PC-9 (cell line): ENCODE data around the gene FBLIM1. TPM values are rescaled to one million over a fixed set of nuclear protein-coding genes. Genes with fewer than 3 reads are reported as not detected.

Source experiments
- BruUV-seq: library from RNA; stranded (reverse); fragments of 400-500 nt; replicated peaks from 2 replicates; lab custom pipeline; 2021; lab: Mats Ljungman, UMichigan
- CTCF ChIA-PET: fragments of 300-600 bp; sonication (Branson Sonifier 250); formaldehyde crosslinking; loops from one replicate; lab custom pipeline; 2022; ENCODE audit warnings: antibody characterized with exemption; lab: Charles Lee
- POLR2A ChIA-PET: fragments of 300-600 bp; sonication (Branson Sonifier 250); formaldehyde crosslinking; loops from one replicate; lab custom pipeline; 2022; ENCODE audit warnings: antibody characterized with exemption; ENCODE audit not compliant: unreplicated experiment; lab: Charles Lee
- DNase-seq, 2 experiments: peaks; one replicate each; pipeline versions ENCODE4 v3.0.0 to v3.0.0-alpha.2; 2015 to 2022; ENCODE audit warnings: mixed read lengths in 1 of 2
- H2AFZ ChIP-seq: fragments of 200-600 bp; sonication (generic); 2 replicates; pipeline ENCODE4 v1.8.1; 2017; ENCODE audit warnings: antibody characterized with exemption
- H3F3A ChIP-seq: fragments of 200-600 bp; sonication (generic); 2 replicates; pipeline ENCODE4 v1.8.1; 2017; ENCODE audit warnings: antibody characterized with exemption, mild to moderate bottlenecking, low read depth; ENCODE audit not compliant: insufficient read depth
- H3K27ac ChIP-seq: fragments of 200-600 bp; sonication (generic); 2 replicates; pipeline ENCODE4 v1.6.1; 2016; ENCODE audit warnings: mixed run types
- H3K27me3 ChIP-seq: fragments of 200-600 bp; sonication (generic); 2 replicates; pipeline ENCODE4 v1.6.1; 2016; ENCODE audit warnings: low read depth, mixed run types; ENCODE audit not compliant: insufficient read depth
- H3K36me3 ChIP-seq: fragments of 200-600 bp; sonication (generic); 2 replicates; pipeline ENCODE4 v1.6.1; 2016; ENCODE audit warnings: low read depth, mixed run types
- H3K4me1 ChIP-seq: fragments of 200-600 bp; sonication (generic); replicated peaks from 2 replicates; pipeline ENCODE4 v1.6.1; 2016; ENCODE audit warnings: mixed run types; ENCODE audit not compliant: insufficient read depth
- H3K4me2 ChIP-seq: fragments of 200-600 bp; sonication (generic); 2 replicates; pipeline ENCODE4 v1.6.1; 2017; ENCODE audit warnings: mixed run types
- H3K4me3 ChIP-seq: fragments of 200-600 bp; sonication (generic); 2 replicates; pipeline ENCODE4 v1.6.1; 2016; ENCODE audit warnings: mixed run types
- H3K79me2 ChIP-seq: fragments of 200-600 bp; sonication (generic); 2 replicates; pipeline ENCODE4 v1.6.1; 2017; ENCODE audit warnings: low read depth, mixed run types
- H3K9me2 ChIP-seq: fragments of 200-600 bp; sonication (generic); 2 replicates; pipeline ENCODE4 v1.8.1; 2017; ENCODE audit warnings: mild to moderate bottlenecking; ENCODE audit not compliant: insufficient read depth
- H3K9me3 ChIP-seq: fragments of 200-600 bp; sonication (generic); 2 replicates; pipeline ENCODE4 v1.8.1; 2016; ENCODE audit warnings: low read depth; ENCODE audit not compliant: insufficient read depth
- H4K20me1 ChIP-seq: fragments of 200-600 bp; sonication (generic); 2 replicates; pipeline ENCODE4 v1.8.1; 2017; ENCODE audit not compliant: insufficient read depth
- CTCF ChIP-seq: fragments of 200-600 bp; sonication (generic); conservative IDR thresholded peaks from 2 replicates; pipeline ENCODE4 v1.6.1; 2017; ENCODE audit warnings: mixed run types, antibody characterized with exemption, mild to moderate bottlenecking, moderate library complexity
- EZH2 ChIP-seq: fragments of 200-600 bp; sonication (generic); IDR thresholded peaks from 2 replicates; pipeline ENCODE4 v1.8.0; 2017; ENCODE audit warnings: antibody characterized with exemption, low read depth
- intact Hi-C: fragments of 100-400 bp; cut with micrococcal nuclease; formaldehyde crosslinking; loops from one replicate; pipeline ENCODE4 v1.10.0; 2022; ENCODE audit not compliant: unreplicated experiment
- total RNA-seq: library from RNA; stranded (reverse); gene quantifications from 2 replicates; pipeline ENCODE4 v1.2.3, GENCODE V29; 2021

Gene FBLIM1
- total RNA-seq, 1 experiment from 2014 or later = 57.2 TPM

DNA sequence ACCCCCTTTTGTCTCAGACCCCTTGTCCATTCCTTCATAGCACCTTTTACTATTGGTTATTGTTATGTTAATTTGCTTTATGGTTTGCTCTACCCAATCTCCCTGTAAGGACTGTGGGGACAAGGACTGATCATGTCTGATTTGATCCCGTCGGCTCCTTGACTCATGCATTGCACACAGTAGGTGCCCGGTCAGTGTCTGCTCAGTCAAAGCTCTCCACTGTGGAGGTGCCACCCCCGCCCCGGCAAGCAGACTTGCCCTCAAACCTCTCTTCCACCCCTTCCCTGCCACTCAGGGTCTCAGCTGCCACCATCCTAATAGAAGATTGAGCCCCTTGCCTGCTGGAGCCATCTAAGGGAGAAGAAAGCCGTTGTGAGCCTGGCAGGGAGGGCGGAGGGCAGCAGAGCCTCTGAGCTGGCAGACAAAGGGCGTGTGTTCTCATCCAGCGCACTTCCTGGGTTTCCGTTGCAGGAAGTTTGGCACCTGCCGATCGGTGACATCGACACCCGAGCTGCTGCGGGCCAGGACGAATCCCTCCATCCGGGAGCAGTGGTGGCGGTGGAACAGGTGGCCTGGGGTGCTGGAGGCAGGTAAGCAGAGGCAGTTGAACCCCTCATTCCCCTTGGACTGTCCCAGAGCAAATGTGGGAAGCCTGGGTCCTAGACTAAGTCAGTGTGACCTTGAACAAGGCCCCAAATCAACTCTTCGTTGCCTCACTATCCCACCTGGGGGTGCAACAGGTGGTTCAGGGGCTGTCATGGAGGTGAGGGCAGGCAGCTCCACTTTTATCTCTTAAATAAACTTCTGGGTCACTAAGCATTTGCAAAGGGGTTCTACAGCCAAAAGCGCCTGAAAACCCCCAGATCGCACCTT, 2.2 kb upstream of the FBLIM1 start:
- CTCF ChIA-PET = interaction anchor here (0.6 to 0.7 kb wide), 2 partner anchors 32 to 135 kb away, joined by 3 to 4 read pairs; no protein-coding TSS in a partner anchor
- peaks cover 11% of the 10 kb centered on the region; the same call in 1 of the 2 replicates for H3F3A ChIP-seq
- TF ChIP-seq EZH2 (no peak), CTCF (no peak)
- H3K9me2 ChIP-seq = no peaks in the 10 kb centered on the region
- H3K36me3 ChIP-seq = no peaks in the 10 kb centered on the region
- no peaks in the 10 kb centered on the region for H3K9me3 ChIP-seq
- H3K4me2 ChIP-seq = peak overlapping the region; percentile 53
- H3K4me1 ChIP-seq = peaks cover 12% of the 10 kb centered on the region
- H3K27me3 ChIP-seq = no peaks in the 10 kb centered on the region
- BruUV-seq = no TSS peak
- H2AFZ ChIP-seq = no peak overlapping the region
- intact Hi-C loops = no loop called here
- H3K79me2 ChIP-seq = peaks cover 13% of the 10 kb centered on the region
- POLR2A ChIA-PET = interaction anchor here (0.5 to 0.7 kb wide), 4 partner anchors 108 to 235 kb away, joined by 4 to 36 read pairs (median 5); no protein-coding TSS in a partner anchor
- H3K27ac ChIP-seq = no peak overlapping the region
- H4K20me1 ChIP-seq = no peaks in the 10 kb centered on the region
- peak; percentile 42 to 62 for DNase-seq
- peak overlapping the region; percentile 29; the same call in 1 of the 2 replicates for H3K4me3 ChIP-seq

DNA sequence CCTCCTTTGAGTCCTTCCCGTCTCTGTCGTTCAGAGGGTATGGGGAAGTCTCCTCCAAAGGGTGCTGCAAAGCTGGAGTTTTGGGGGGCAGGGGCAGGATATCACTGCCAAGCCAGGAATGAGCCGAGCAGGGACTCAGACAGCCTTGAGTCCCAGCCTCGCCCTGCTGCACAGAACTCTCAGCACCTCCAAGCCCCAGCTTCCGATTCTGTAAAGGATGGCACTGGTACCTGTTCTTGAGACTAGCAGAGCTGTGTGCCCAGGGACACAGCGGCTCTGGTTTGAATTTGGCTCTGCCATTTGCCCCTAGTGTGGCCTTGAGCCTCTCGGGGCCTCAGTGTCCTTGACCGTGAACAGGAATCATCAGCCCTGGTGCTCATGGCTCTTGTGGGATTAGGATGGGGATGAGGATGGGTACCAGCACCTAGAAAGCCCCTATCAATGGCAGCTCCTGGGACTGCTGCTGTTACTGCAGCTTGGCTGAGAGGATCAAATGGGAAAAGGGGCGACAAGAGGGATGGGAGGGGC, 1.5 kb upstream of the FBLIM1 start:
- ChIA-PET POLR2A (interaction anchor here (0.5 to 0.6 kb wide), 2 partner anchors 108 to 216 kb away, joined by 6 to 36 read pairs; no protein-coding TSS in a partner anchor), CTCF (interaction anchor here (0.7 kb wide), 1 partner anchor 32 kb away, joined by 3 read pairs; no protein-coding TSS in a partner anchor)
- Histone ChIP-seq H3K4me2 (peak overlapping the region; percentile 53), H3K27ac (no peak overlapping the region), H3K27me3 (no peaks in the 10 kb centered on the region), H3K4me1 (peaks cover 12% of the 10 kb centered on the region), H3K4me3 (no peak overlapping the region; the same call in 1 of the 2 replicates), H3F3A (peaks cover 11% of the 10 kb centered on the region; the same call in 1 of the 2 replicates), H3K9me2 (no peaks in the 10 kb centered on the region), H3K79me2 (peaks cover 13% of the 10 kb centered on the region), H4K20me1 (no peaks in the 10 kb centered on the region), H3K9me3 (no peaks in the 10 kb centered on the region), H2AFZ (no peak overlapping the region), H3K36me3 (no peaks in the 10 kb centered on the region)
- TF ChIP-seq CTCF = no peak
- no peak for TF ChIP-seq EZH2
- no TSS peak for BruUV-seq
- intact Hi-C loops = no loop called here
- DNase-seq = no peak

GRCh38 chr1:15757575-15758342, 836 bp upstream of the FBLIM1 start:
- POLR2A ChIA-PET = no interaction called here
- H3F3A ChIP-seq = peaks cover 11% of the 10 kb centered on the region; the same call in 1 of the 2 replicates
- BruUV-seq = TSS peak; percentile 16

More at GRCh38 chr1:15757575-15758342, 836 bp upstream of the FBLIM1 start:
- H4K20me1 ChIP-seq = no peaks in the 10 kb centered on the region
- CTCF ChIA-PET = no interaction called here
- no peak overlapping the region for H3K27ac ChIP-seq
- peaks cover 12% of the 10 kb centered on the region for H3K4me1 ChIP-seq
- no peak for TF ChIP-seq CTCF
- no peak for TF ChIP-seq EZH2
- H3K36me3 ChIP-seq = no peaks in the 10 kb centered on the region
- no peaks in the 10 kb centered on the region for H3K9me2 ChIP-seq
- peak in 1 of 2 experiments; percentile 33 for DNase-seq
- no peaks in the 10 kb centered on the region for H3K27me3 ChIP-seq
- intact Hi-C loops = no loop called here
- no peak overlapping the region for H2AFZ ChIP-seq
- H3K4me3 ChIP-seq = no peak overlapping the region
- peaks cover 13% of the 10 kb centered on the region for H3K79me2 ChIP-seq
- H3K4me2 ChIP-seq = no peak overlapping the region
- no peaks in the 10 kb centered on the region for H3K9me3 ChIP-seq
